HFFc6 (cell line): Measurements from ENCODE around the gene GMPPA. TPM values are rescaled to one million over a fixed set of nuclear protein-coding genes. Genes with fewer than 3 reads are reported as not detected.

ENCODE experiments used
- DNase-seq: peaks from one replicate; pipeline ENCODE4 v3.0.0-alpha.2; 2018
- H3K27ac Mint-ChIP-seq: 2 replicates; pipeline ENCODE4 v1.8.0; 2020; ENCODE audit warnings: mild to moderate bottlenecking, mixed read lengths
- H3K27me3 Mint-ChIP-seq: 2 replicates; pipeline ENCODE4 v1.8.0; 2021; ENCODE audit warnings: mild to moderate bottlenecking, moderate library complexity, mixed read lengths; ENCODE audit not compliant: insufficient read depth
- H3K36me3 Mint-ChIP-seq: 2 replicates; pipeline ENCODE4 v1.8.0; 2021; ENCODE audit warnings: low read depth, mixed read lengths
- H3K4me1 Mint-ChIP-seq: 2 replicates; pipeline ENCODE4 v1.8.0; 2020; ENCODE audit warnings: low read depth, mixed read lengths
- H3K4me3 Mint-ChIP-seq: 2 replicates; pipeline ENCODE4 v1.8.0; 2020; ENCODE audit warnings: mild to moderate bottlenecking, moderate library complexity, mixed read lengths
- H3K9me3 Mint-ChIP-seq: 2 replicates; pipeline ENCODE4 v1.8.0; 2020; ENCODE audit warnings: mild to moderate bottlenecking, mixed read lengths
- total RNA-seq, 6 experiments: library from RNA; stranded (reverse); fragmentation: NEBNext Ultra II Directional; extraction: Animal tissue kit (Norgen Biotek cat#: 25700); gene quantifications; 2 replicates in 1 of 6; 3 replicates in 5 of 6; pipeline ENCODE4 v1.2.3, GENCODE V29; 2021
- TF ChIP-seq, protein P1 (sequence below): fragments of 200-600 bp; sonication (generic); IDR thresholded peaks from 2 replicates; pipeline ENCODE4 v1.5.0; 2021; ENCODE audit warnings: antibody characterized with exemption, mild to moderate bottlenecking

Gene GMPPA
- total RNA-seq, 6 experiments from 2014 or later = 68.9 to 85.3 (median 74.1) TPM

DNA sequence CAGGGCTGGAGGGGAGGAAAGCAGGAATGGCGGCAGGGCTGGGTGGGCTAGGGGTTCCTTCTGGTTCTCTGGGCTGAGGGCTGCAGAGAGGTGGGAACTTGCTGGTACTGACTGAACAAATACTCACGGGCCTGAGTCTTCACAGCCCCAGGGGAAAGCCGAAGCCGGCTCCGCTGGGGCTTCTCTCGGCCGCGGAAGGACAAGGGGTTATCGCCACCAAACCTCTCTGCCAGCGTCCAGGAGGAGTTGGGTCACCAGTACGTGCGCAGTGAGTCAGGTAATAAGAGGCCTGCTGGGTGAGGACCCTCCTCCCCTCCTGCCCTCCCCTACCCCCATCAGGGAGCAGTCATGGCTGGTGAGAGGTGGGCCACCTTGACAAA lies 13.5 kb upstream of the GMPPA start:
- Mint-ChIP-seq H3K27ac (no peak overlapping the region), H3K4me3 (no peak overlapping the region), H3K9me3 (no peaks in the 10 kb centered on the region), H3K36me3 (peaks cover 6% of the 10 kb centered on the region; the same call in 1 of the 2 replicates), H3K4me1 (no peaks in the 10 kb centered on the region), H3K27me3 (peaks cover 8% of the 10 kb centered on the region)
- no peak for DNase-seq
- TF ChIP-seq, protein P1, sequence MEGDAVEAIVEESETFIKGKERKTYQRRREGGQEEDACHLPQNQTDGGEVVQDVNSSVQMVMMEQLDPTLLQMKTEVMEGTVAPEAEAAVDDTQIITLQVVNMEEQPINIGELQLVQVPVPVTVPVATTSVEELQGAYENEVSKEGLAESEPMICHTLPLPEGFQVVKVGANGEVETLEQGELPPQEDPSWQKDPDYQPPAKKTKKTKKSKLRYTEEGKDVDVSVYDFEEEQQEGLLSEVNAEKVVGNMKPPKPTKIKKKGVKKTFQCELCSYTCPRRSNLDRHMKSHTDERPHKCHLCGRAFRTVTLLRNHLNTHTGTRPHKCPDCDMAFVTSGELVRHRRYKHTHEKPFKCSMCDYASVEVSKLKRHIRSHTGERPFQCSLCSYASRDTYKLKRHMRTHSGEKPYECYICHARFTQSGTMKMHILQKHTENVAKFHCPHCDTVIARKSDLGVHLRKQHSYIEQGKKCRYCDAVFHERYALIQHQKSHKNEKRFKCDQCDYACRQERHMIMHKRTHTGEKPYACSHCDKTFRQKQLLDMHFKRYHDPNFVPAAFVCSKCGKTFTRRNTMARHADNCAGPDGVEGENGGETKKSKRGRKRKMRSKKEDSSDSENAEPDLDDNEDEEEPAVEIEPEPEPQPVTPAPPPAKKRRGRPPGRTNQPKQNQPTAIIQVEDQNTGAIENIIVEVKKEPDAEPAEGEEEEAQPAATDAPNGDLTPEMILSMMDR = no peak

DNA sequence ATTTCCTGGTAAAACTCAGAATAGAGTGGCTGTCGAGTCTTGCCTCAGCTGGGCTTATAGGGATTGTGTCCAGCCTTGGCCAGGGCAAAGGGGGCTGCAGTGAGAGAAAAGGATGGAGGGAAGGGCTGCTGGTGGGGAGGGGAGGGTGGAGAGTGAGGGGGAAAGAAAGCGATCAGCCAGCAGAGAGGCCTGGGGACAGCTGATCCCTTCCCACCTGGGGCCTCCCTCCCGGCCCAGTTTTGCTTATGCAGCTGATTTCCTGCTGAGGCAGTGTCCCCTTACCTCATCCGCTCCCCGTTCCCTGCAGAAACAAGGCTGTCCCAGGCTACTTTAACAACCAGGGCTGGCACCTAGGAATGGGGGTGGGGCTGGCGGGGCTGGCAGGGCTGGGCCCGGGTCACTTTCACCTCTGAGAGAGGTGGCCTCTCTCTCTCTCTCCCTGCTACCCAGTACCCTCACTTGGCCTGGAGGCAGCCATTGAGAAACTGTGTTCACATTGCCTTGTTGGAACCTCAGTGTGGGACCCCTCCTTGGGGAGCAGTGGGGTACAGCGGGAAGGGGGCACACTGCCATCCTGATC lies 12.2 kb upstream of the GMPPA start:
- Mint-ChIP-seq H3K4me1 (no peaks in the 10 kb centered on the region), H3K27ac (no peak overlapping the region), H3K36me3 (peaks cover 2% of the 10 kb centered on the region; the same call in 1 of the 2 replicates), H3K4me3 (no peak overlapping the region), H3K27me3 (peaks cover 4% of the 10 kb centered on the region), H3K9me3 (no peaks in the 10 kb centered on the region)
- TF ChIP-seq, protein P1 = no peak
- DNase-seq = no peak

DNA sequence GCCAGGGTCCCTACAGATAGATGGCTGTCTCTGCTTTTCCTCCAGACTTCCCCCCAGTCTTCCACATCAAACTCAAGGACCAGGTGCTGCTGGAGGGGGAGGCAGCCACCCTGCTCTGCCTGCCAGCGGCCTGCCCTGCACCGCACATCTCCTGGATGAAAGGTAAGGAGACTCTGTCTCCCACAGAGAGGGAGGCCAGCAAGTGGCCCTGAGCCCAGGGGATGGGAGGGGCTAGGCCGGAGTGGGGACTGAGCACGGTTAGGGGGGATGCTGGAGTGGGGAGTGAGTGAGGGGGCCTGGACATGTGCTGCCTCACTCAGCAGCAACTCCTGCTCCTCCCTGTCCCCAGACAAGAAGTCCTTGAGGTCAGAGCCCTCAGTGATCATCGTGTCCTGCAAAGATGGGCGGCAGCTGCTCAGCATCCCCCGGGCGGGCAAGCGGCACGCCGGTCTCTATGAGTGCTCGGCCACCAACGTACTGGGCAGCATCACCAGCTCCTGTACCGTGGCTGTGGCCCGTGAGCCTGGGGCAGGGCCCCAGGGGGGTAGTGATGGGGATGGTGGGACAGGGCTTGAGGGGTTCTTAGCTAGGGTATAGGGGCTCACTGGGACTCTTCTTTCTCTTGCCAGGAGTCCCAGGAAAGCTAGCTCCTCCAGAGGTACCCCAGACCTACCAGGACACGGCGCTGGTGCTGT lies 10.4 kb upstream of the GMPPA start:
- no peak overlapping the region for H3K4me3 Mint-ChIP-seq
- H3K27me3 Mint-ChIP-seq = peaks cover 4% of the 10 kb centered on the region
- peaks cover 4% of the 10 kb centered on the region; the same call in 1 of the 2 replicates for H3K36me3 Mint-ChIP-seq
- H3K27ac Mint-ChIP-seq = no peak overlapping the region
- TF ChIP-seq, protein P1 = no peak
- H3K4me1 Mint-ChIP-seq = no peaks in the 10 kb centered on the region
- no peaks in the 10 kb centered on the region for H3K9me3 Mint-ChIP-seq
- DNase-seq = no peak

DNA sequence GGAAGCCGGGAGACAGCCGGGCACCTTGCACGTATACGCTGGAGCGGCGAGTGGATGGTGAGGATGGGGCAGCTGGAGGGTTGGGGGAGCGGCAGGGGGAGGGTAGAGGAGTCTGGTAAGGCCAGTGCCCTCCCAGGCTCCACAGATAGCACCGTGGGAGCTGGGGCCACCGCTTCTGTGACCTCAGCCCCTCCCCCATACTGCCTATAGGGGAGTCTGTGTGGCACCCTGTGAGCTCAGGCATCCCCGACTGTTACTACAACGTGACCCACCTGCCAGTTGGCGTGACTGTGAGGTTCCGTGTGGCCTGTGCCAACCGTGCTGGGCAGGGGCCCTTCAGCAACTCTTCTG lies 9.9 kb upstream of the GMPPA start:
- Mint-ChIP-seq H3K4me3 (no peak overlapping the region), H3K4me1 (no peaks in the 10 kb centered on the region), H3K36me3 (peaks cover 4% of the 10 kb centered on the region; the same call in 1 of the 2 replicates), H3K27me3 (peaks cover 6% of the 10 kb centered on the region), H3K27ac (no peak overlapping the region), H3K9me3 (no peaks in the 10 kb centered on the region)
- no peak for DNase-seq
- TF ChIP-seq, protein P1 = no peak

DNA sequence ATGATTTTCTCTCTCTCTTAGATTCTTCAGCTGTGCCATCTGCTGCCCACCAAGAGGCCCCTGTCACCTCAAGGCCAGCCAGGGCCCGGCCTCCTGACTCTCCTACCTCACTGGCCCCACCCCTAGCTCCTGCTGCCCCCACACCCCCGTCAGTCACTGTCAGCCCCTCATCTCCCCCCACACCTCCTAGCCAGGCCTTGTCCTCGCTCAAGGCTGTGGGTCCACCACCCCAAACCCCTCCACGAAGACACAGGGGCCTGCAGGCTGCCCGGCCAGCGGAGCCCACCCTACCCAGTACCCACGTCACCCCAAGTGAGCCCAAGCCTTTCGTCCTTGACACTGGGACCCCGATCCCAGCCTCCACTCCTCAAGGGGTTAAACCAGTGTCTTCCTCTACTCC lies 9.4 kb upstream of the GMPPA start:
- Mint-ChIP-seq H3K36me3 (peaks cover 4% of the 10 kb centered on the region; the same call in 1 of the 2 replicates), H3K4me1 (no peaks in the 10 kb centered on the region), H3K9me3 (no peaks in the 10 kb centered on the region), H3K4me3 (no peak overlapping the region), H3K27ac (no peak overlapping the region), H3K27me3 (peaks cover 6% of the 10 kb centered on the region)
- no peak for DNase-seq
- TF ChIP-seq, protein P1 = no peak
